HepG2 (cell line): ENCODE data around the gene SERPINA6. TPM values are rescaled to one million over a fixed set of nuclear protein-coding genes. Genes with fewer than 3 reads are reported as not detected.

Experiments used
- CBFB ChIP-seq: sonication (generic); formaldehyde crosslinking; IDR thresholded peaks from 2 replicates; pipeline ENCODE4 v1.4.0; 2020; ENCODE audit warnings: missing genetic modification reagents
- E2F2 ChIP-seq: sonication (generic); formaldehyde crosslinking; IDR thresholded peaks from 2 replicates; pipeline ENCODE4 v1.4.0; 2020; ENCODE audit warnings: missing genetic modification reagents, borderline replicate concordance
- HCFC1 ChIP-seq: fragments of 150-350 bp; IDR thresholded peaks from 2 replicates; pipeline ENCODE4 v1.6.1; 2014; ENCODE audit warnings: low read depth, low read length
- KDM3A ChIP-seq: IDR thresholded peaks from 2 replicates; pipeline ENCODE4 v1.6.1; 2018; ENCODE audit warnings: low read depth, missing compliant biosample characterization
- MED1 ChIP-seq: sonication (generic); formaldehyde crosslinking; IDR thresholded peaks from 2 replicates; pipeline ENCODE4 v1.4.0; 2020; ENCODE audit warnings: missing genetic modification reagents
- MTF2 ChIP-seq: sonication (generic); formaldehyde crosslinking; IDR thresholded peaks from 2 replicates; pipeline ENCODE4 v1.5.0; 2020; ENCODE audit warnings: missing genetic modification reagents, borderline replicate concordance
- POGK ChIP-seq: sonication (generic); formaldehyde crosslinking; conservative IDR thresholded peaks from 2 replicates; pipeline ENCODE4 v1.8.0; 2022; ENCODE audit warnings: mild to moderate bottlenecking, moderate library complexity, missing genetic modification reagents
- RBFOX2 ChIP-seq: fragments of 200-400 bp; formaldehyde crosslinking; IDR thresholded peaks from 2 replicates; pipeline ENCODE4 v1.6.1; 2017; ENCODE audit warnings: low read depth, mild to moderate bottlenecking, low read length
- RBM39 ChIP-seq: fragments of 200-400 bp; formaldehyde crosslinking; IDR thresholded peaks from one replicate; pipeline ENCODE4 v1.6.1; 2018; ENCODE audit warnings: antibody characterized with exemption, mild to moderate bottlenecking, low read depth, low read length; ENCODE audit not compliant: poor library complexity, severe bottlenecking
- RORA ChIP-seq: sonication (generic); formaldehyde crosslinking; IDR thresholded peaks from 2 replicates; pipeline ENCODE4 v1.5.0; 2020; ENCODE audit warnings: mild to moderate bottlenecking, missing genetic modification reagents, moderate library complexity
- SMARCE1 ChIP-seq: fragments of 450-650 bp; IDR thresholded peaks from 2 replicates; pipeline ENCODE4 v1.6.1; 2017; ENCODE audit warnings: borderline replicate concordance
- SOX13 ChIP-seq, 3 experiments: fragments of 450-650 bp in 1 of 3; sonication (generic) in 1 of 3; formaldehyde crosslinking in 1 of 3; IDR thresholded peaks in 2 of 3; conservative IDR thresholded peaks in 1 of 3; 2 replicates each; pipeline versions ENCODE4 v1.5.0 to v1.6.1; 2016 to 2020; ENCODE audit warnings: antibody characterized with exemption in 1 of 3, mild to moderate bottlenecking in 1 of 3, missing compliant biosample characterization in 1 of 3, missing genetic modification reagents in 1 of 3, moderate library complexity in 1 of 3
- SOX5 ChIP-seq: IDR thresholded peaks from 2 replicates; pipeline ENCODE4 v1.6.1; 2016; ENCODE audit warnings: borderline replicate concordance
- THAP9 ChIP-seq: sonication (generic); formaldehyde crosslinking; IDR thresholded peaks from 2 replicates; pipeline ENCODE4; 2020; ENCODE audit warnings: missing genetic modification reagents, mild to moderate bottlenecking, borderline replicate concordance
- YEATS2 ChIP-seq: sonication (generic); formaldehyde crosslinking; IDR thresholded peaks from 2 replicates; pipeline ENCODE4 v1.4.0; 2020; ENCODE audit warnings: missing genetic modification reagents, borderline replicate concordance
- ZNF44 ChIP-seq: sonication (generic); formaldehyde crosslinking; IDR thresholded peaks from 2 replicates; pipeline ENCODE4 v1.5.1; 2020; ENCODE audit warnings: mild to moderate bottlenecking, missing genetic modification reagents
- ZNF589 ChIP-seq: sonication (generic); formaldehyde crosslinking; conservative IDR thresholded peaks from 2 replicates; pipeline ENCODE4 v1.8.0; 2022; ENCODE audit warnings: mild to moderate bottlenecking, moderate library complexity, missing genetic modification reagents
- ZNF703 ChIP-seq: sonication (generic); formaldehyde crosslinking; IDR thresholded peaks from 2 replicates; pipeline ENCODE4 v1.5.1; 2020; ENCODE audit warnings: missing genetic modification reagents, mild to moderate bottlenecking, moderate library complexity, borderline replicate concordance
- ZNF704 ChIP-seq: sonication (generic); formaldehyde crosslinking; IDR thresholded peaks from 2 replicates; pipeline ENCODE4 v1.8.1; 2023; ENCODE audit warnings: mild to moderate bottlenecking, inconsistent platforms, moderate library complexity, missing genetic modification reagents, borderline replicate concordance
- ZNF772 ChIP-seq: sonication (generic); formaldehyde crosslinking; IDR thresholded peaks from 2 replicates; pipeline ENCODE4 v1.5.0; 2020; ENCODE audit warnings: mild to moderate bottlenecking, missing genetic modification reagents
- ZSCAN21 ChIP-seq: sonication (generic); formaldehyde crosslinking; IDR thresholded peaks from 2 replicates; pipeline ENCODE4 v1.8.0; 2022; ENCODE audit warnings: mild to moderate bottlenecking, missing genetic modification reagents, moderate library complexity, borderline replicate concordance
- polyA plus RNA-seq, 8 experiments: library from polyadenylated mRNA; depleted of rRNA in 3 of 8; stranded (reverse) in 7 of 8; unstranded in 1 of 8; fragments of >200 nt; fragmentation: Illumina TruSeq in 4 of 8; extraction: Trizol in 4 of 8; gene quantifications; 2 replicates each; pipeline versions ENCODE4 v1.2.1 to v1.2.3, GENCODE V29; 2011 to 2016; ENCODE audit warnings: low read depth in 4 of 8, missing spikeins in 1 of 8, mixed read lengths in 1 of 8; ENCODE audit not compliant: insufficient read depth in 1 of 8
- total RNA-seq, 5 experiments: library from RNA; depleted of rRNA; stranded (reverse); fragments of >200 nt; fragmentation: Illumina TruSeq; extraction: Trizol; gene quantifications; 2 replicates each; pipeline ENCODE4 v1.2.3, GENCODE V29; 2016; ENCODE audit warnings: low read depth in 1 of 5

The SERPINA6 gene
- total and polyA plus RNA-seq, 2 of the 13 experiments (the other 11 are each of a cell fraction or from before 2014, with no cell fraction given): 260 to 333 TPM

GRCh38 chr14:94322648-94323570, at the start of gene SERPINA6 (continued):
- no peak for TF ChIP-seq ZNF704 (CRISPR knock-in tag)
- no peak for TF ChIP-seq CBFB (CRISPR knock-in tag)
- TF ChIP-seq RBM39: no peak
- no peak for TF ChIP-seq SMARCE1
- TF ChIP-seq POGK (CRISPR knock-in tag): peak; percentile 67; the same call in 1 of the 2 replicates
- TF ChIP-seq THAP9 (CRISPR knock-in tag): peak; percentile 67; the same call in 1 of the 2 replicates
- no peak for TF ChIP-seq ZNF703 (CRISPR knock-in tag)
- peak; percentile 87 for TF ChIP-seq MED1
- TF ChIP-seq SOX5 (CRISPR knock-in tag): peak; percentile 56; the same call in 1 of the 2 replicates
- TF ChIP-seq YEATS2 (CRISPR knock-in tag): no peak
- no peak for TF ChIP-seq ZNF44 (CRISPR knock-in tag)
- TF ChIP-seq ZNF772 (CRISPR knock-in tag): no peak
- TF ChIP-seq HCFC1: no peak
- TF ChIP-seq ZNF589: no peak; the same call in 1 of the 2 replicates
- no peak for TF ChIP-seq SOX13 (IDR thresholded peaks at IDR 0.05)
- peak in 1 of 2 experiments; percentile 60; a peak in 2 of 4 replicates for TF ChIP-seq SOX13 (CRISPR knock-in tag; conservative IDR thresholded peaks at IDR 0.05 in 1 of 2, IDR thresholded peaks at IDR 0.05 in 1 of 2)
- TF ChIP-seq KDM3A (CRISPR knock-in tag): no peak; the same call in 1 of the 2 replicates
- TF ChIP-seq RBFOX2: peak; percentile 36; the same call in 1 of the 2 replicates
- TF ChIP-seq ZSCAN21 (CRISPR knock-in tag): peak; percentile 65; the same call in 1 of the 2 replicates
- TF ChIP-seq RORA (CRISPR knock-in tag): no peak
- TF ChIP-seq E2F2 (CRISPR knock-in tag): no peak
- no peak for TF ChIP-seq MTF2 (CRISPR knock-in tag)
